ENCODE data around the gene KRT6C.

The KRT6C gene

DNA sequence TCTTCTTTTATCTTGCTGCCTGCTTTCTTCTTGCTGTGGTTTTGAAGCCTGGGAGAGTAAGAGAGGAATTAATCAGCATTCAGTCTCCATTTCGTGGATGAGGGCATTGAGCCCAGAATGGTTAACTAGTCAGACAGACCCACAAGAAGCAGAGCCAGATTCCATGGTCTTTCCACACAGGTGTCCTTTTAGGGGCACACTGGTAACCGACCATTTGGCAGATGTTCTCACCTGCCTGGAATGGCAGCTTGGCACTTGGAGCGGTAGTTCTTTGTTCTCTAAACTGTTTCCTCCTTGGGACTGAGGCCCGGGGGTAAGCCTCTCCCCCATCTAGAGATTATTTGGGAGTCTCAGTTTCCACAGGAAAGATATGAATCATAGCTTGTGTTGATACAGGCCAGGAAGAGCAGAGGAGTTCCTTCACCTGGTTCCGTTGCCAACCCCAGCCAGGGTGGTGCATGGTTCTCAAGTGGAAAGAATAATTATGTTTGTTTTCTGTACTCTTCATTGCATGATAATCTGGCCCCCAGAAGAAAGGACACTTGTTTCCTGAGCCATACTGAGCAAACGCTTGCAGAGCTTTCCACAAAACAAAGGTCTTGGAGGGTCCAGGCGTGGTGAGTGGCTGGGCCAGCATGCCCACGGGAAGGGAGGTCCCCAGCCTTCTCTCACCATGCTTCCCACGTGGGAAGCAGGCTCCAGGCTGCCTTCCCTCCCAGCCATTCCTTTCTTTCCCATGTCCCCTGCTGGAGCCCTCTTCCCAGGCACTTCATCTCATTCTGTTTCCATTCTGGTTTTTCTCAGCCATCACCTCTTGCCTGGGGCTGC, 37.4 kb downstream of the KRT6C start:
- no peak for ATAC-seq
- TF ChIP-seq ZNF8 (CRISPR knock-in tag; IDR thresholded peaks at IDR 0.05) (no peak), ARNTL (CRISPR knock-in tag; IDR thresholded peaks at IDR 0.05; ENCODE audit: borderline replicate concordance, low read depth) (no peak), ZNF565 (CRISPR knock-in tag; conservative IDR thresholded peaks at IDR 0.05; ENCODE audit: low read depth) (no peak), ZC3H10 (CRISPR knock-in tag; IDR thresholded peaks at IDR 0.05) (no peak)

DNA sequence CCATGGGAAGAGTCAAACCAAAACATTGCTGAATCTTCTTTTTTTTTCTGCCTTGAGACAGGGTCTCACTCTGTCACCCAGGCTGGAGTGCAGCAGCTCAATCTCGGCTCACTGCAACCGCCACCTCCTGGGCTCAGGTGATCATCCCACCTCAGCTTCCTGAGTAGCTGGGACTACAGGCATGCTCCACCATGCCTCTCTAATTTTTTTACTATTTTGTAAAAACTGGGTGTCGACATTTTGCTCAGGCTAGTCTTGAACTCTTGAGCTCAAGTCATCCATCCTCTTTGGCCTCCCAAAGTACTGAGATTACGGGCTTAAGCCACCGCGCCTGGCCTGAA, 38.0 kb downstream of the KRT6C start:
- TF ChIP-seq GLIS3 (CRISPR knock-in tag; IDR thresholded peaks at IDR 0.05) (no peak), POU6F1 (CRISPR knock-in tag; IDR thresholded peaks at IDR 0.05; ENCODE audit: borderline replicate concordance, low read depth) (no peak), ZNF565 (CRISPR knock-in tag; conservative IDR thresholded peaks at IDR 0.05; ENCODE audit: low read depth) (no peak), BACH2 (CRISPR knock-in tag; IDR thresholded peaks at IDR 0.05; ENCODE audit: borderline replicate concordance) (no peak), ZC3H10 (CRISPR knock-in tag; IDR thresholded peaks at IDR 0.05) (no peak), CSDC2 (CRISPR knock-in tag; IDR thresholded peaks at IDR 0.05) (no peak), ZFP30 (CRISPR knock-in tag; IDR thresholded peaks at IDR 0.05) (no peak), OSR1 (CRISPR knock-in tag; IDR thresholded peaks at IDR 0.05) (no peak), ISL1 (CRISPR knock-in tag; IDR thresholded peaks at IDR 0.05) (no peak), RARB (CRISPR knock-in tag; IDR thresholded peaks at IDR 0.05) (no peak), PPARA (CRISPR knock-in tag; IDR thresholded peaks at IDR 0.05; ENCODE audit: borderline replicate concordance) (no peak), ARNTL (CRISPR knock-in tag; IDR thresholded peaks at IDR 0.05; ENCODE audit: borderline replicate concordance, low read depth) (no peak), ZNF8 (CRISPR knock-in tag; IDR thresholded peaks at IDR 0.05) (no peak), SNAI2 (CRISPR knock-in tag; IDR thresholded peaks at IDR 0.05) (no peak), ZFP3 (CRISPR knock-in tag; IDR thresholded peaks at IDR 0.05) (no peak), TCF4 (CRISPR knock-in tag; IDR thresholded peaks at IDR 0.05; ENCODE audit: borderline replicate concordance) (no peak)
- TF ChIP-seq, protein P1, sequence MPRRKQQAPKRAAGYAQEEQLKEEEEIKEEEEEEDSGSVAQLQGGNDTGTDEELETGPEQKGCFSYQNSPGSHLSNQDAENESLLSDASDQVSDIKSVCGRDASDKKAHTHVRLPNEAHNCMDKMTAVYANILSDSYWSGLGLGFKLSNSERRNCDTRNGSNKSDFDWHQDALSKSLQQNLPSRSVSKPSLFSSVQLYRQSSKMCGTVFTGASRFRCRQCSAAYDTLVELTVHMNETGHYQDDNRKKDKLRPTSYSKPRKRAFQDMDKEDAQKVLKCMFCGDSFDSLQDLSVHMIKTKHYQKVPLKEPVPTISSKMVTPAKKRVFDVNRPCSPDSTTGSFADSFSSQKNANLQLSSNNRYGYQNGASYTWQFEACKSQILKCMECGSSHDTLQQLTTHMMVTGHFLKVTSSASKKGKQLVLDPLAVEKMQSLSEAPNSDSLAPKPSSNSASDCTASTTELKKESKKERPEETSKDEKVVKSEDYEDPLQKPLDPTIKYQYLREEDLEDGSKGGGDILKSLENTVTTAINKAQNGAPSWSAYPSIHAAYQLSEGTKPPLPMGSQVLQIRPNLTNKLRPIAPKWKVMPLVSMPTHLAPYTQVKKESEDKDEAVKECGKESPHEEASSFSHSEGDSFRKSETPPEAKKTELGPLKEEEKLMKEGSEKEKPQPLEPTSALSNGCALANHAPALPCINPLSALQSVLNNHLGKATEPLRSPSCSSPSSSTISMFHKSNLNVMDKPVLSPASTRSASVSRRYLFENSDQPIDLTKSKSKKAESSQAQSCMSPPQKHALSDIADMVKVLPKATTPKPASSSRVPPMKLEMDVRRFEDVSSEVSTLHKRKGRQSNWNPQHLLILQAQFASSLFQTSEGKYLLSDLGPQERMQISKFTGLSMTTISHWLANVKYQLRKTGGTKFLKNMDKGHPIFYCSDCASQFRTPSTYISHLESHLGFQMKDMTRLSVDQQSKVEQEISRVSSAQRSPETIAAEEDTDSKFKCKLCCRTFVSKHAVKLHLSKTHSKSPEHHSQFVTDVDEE (CRISPR knock-in tag; IDR thresholded peaks at IDR 0.05) = no peak
- TF ChIP-seq, protein P2, sequence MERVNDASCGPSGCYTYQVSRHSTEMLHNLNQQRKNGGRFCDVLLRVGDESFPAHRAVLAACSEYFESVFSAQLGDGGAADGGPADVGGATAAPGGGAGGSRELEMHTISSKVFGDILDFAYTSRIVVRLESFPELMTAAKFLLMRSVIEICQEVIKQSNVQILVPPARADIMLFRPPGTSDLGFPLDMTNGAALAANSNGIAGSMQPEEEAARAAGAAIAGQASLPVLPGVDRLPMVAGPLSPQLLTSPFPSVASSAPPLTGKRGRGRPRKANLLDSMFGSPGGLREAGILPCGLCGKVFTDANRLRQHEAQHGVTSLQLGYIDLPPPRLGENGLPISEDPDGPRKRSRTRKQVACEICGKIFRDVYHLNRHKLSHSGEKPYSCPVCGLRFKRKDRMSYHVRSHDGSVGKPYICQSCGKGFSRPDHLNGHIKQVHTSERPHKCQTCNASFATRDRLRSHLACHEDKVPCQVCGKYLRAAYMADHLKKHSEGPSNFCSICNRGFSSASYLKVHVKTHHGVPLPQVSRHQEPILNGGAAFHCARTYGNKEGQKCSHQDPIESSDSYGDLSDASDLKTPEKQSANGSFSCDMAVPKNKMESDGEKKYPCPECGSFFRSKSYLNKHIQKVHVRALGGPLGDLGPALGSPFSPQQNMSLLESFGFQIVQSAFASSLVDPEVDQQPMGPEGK (CRISPR knock-in tag; IDR thresholded peaks at IDR 0.05; ENCODE audit: borderline replicate concordance) = no peak
- ATAC-seq = no peak

GRCh38 chr12:52434760-52435530, 38.7 kb downstream of the KRT6C start:
- TF ChIP-seq CSDC2 (CRISPR knock-in tag; IDR thresholded peaks at IDR 0.05) (no peak), OSR1 (CRISPR knock-in tag; IDR thresholded peaks at IDR 0.05) (no peak), ESRRG (CRISPR knock-in tag; IDR thresholded peaks at IDR 0.05) (no peak)
- no peak for ATAC-seq

- no peak for ATAC-seq
- TF ChIP-seq SNAI2 (CRISPR knock-in tag; IDR thresholded peaks at IDR 0.05) = no peak
- no peak for TF ChIP-seq CSDC2 (CRISPR knock-in tag; IDR thresholded peaks at IDR 0.05)
- no peak for TF ChIP-seq ISL1 (CRISPR knock-in tag; IDR thresholded peaks at IDR 0.05)
- no peak for TF ChIP-seq ARNTL (CRISPR knock-in tag; IDR thresholded peaks at IDR 0.05; ENCODE audit: borderline replicate concordance, low read depth)
- no peak for TF ChIP-seq PPARA (CRISPR knock-in tag; IDR thresholded peaks at IDR 0.05; ENCODE audit: borderline replicate concordance)
- TF ChIP-seq TCF4 (CRISPR knock-in tag; IDR thresholded peaks at IDR 0.05; ENCODE audit: borderline replicate concordance) = no peak
- TF ChIP-seq, protein P2 (CRISPR knock-in tag; IDR thresholded peaks at IDR 0.05; ENCODE audit: borderline replicate concordance) = no peak
- TF ChIP-seq ZFP3 (CRISPR knock-in tag; IDR thresholded peaks at IDR 0.05) = no peak
- no peak for TF ChIP-seq TOX (CRISPR knock-in tag; IDR thresholded peaks at IDR 0.05; ENCODE audit: borderline replicate concordance)
- TF ChIP-seq CSRNP3 (CRISPR knock-in tag; IDR thresholded peaks at IDR 0.05) = no peak
- TF ChIP-seq BACH2 (CRISPR knock-in tag; IDR thresholded peaks at IDR 0.05; ENCODE audit: borderline replicate concordance) = no peak
- TF ChIP-seq ESRRG (CRISPR knock-in tag; IDR thresholded peaks at IDR 0.05) = no peak
Measured at GRCh38 chr12:52434081-52434733, 39.4 kb downstream of the KRT6C start, which contains the start of gene KRT75. Gene KRT75, minus strand, starts transcription at chr12:52434371. Its CDS starts 67 bp downstream, at chr12:52434304.
